ENCODE data around the gene FUT7.

- no peak for TF ChIP-seq POLR2A (IDR thresholded peaks at IDR 0.05)
- TF ChIP-seq CTCF (IDR thresholded peaks at IDR 0.05): no peak
These were observed 34.4 kb upstream of the FUT7 start for GRCh38 chr9:137066096-137066861.
